GM12878 (cell line): ENCODE results near the gene SPIRE2. TPM values are rescaled to one million over a fixed set of nuclear protein-coding genes. Genes with fewer than 3 reads are reported as not detected.
A peak's percentile ranks its signal among the peaks of the same experiment; 100 is the strongest.

Source experiments
- BMI1 ChIP-seq: fragments of 450-650 bp; IDR thresholded peaks from 2 replicates; pipeline ENCODE4 v1.6.1; 2016; ENCODE audit warnings: mild to moderate bottlenecking, moderate library complexity, borderline replicate concordance
- CEBPZ ChIP-seq: fragments of 150-350 bp; IDR thresholded peaks from 2 replicates; pipeline ENCODE4 v1.6.1; 2016; ENCODE audit warnings: low read depth, low read length
- CHD1 ChIP-seq: IDR thresholded peaks from 2 replicates; pipeline ENCODE4 v1.6.1; 2012; ENCODE audit warnings: low read depth, low read length, improper control_type of control experiment
- EP300 ChIP-seq, 2 experiments: fragments of 150-350 bp in 1 of 2; IDR thresholded peaks; 2 replicates each; pipeline ENCODE4 v1.6.1; 2011 to 2012; ENCODE audit warnings: low read depth in 2 of 2, low read length in 2 of 2, borderline replicate concordance in 1 of 2, improper control_type of control experiment in 1 of 2, inconsistent platforms in 1 of 2; ENCODE audit not compliant: control insufficient read depth in 1 of 2
- IKZF2 ChIP-seq, 2 experiments: fragments of 450-650 bp; IDR thresholded peaks; 2 replicates each; pipeline ENCODE4 v1.6.1; 2017; ENCODE audit warnings: mild to moderate bottlenecking in 2 of 2, moderate library complexity in 2 of 2
- MTA2 ChIP-seq: fragments of 450-650 bp; IDR thresholded peaks from 2 replicates; pipeline ENCODE4 v1.6.1; 2016; ENCODE audit warnings: low read depth, mild to moderate bottlenecking, moderate library complexity
- MTA3 ChIP-seq: IDR thresholded peaks from 2 replicates; pipeline ENCODE4 v1.6.1; 2012; ENCODE audit warnings: low read length, inconsistent platforms, borderline replicate concordance
- NR2C1 ChIP-seq: fragments of 450-650 bp; IDR thresholded peaks from 2 replicates; pipeline ENCODE4 v1.6.1; 2017; ENCODE audit warnings: antibody characterized with exemption, mild to moderate bottlenecking, moderate library complexity
- PAX8 ChIP-seq: fragments of 450-650 bp; IDR thresholded peaks from 2 replicates; pipeline ENCODE4 v1.6.1; 2017; ENCODE audit warnings: mild to moderate bottlenecking, moderate library complexity
- POLR2A ChIP-seq: IDR thresholded peaks from 2 replicates; pipeline ENCODE4 v1.6.1; 2011; ENCODE audit warnings: low read depth, mild to moderate bottlenecking, low read length
- POLR2AphosphoS5 ChIP-seq: IDR thresholded peaks from 2 replicates; pipeline ENCODE4 v1.6.1; 2011; ENCODE audit warnings: mild to moderate bottlenecking, low read length, inconsistent platforms
- PRDM15 ChIP-seq: fragments of 450-650 bp; formaldehyde crosslinking; IDR thresholded peaks from 2 replicates; pipeline ENCODE4 v1.4.0; 2020; ENCODE audit warnings: mild to moderate bottlenecking, moderate library complexity
- RAD21 ChIP-seq: IDR thresholded peaks from 2 replicates; pipeline ENCODE4 v1.6.1; 2011; ENCODE audit warnings: mild to moderate bottlenecking, low read depth, low read length, moderate library complexity; ENCODE audit not compliant: insufficient read depth
- SIX5 ChIP-seq: IDR thresholded peaks from 2 replicates; pipeline ENCODE4 v1.6.1; 2011; ENCODE audit warnings: mild to moderate bottlenecking, low read depth, low read length, moderate library complexity; ENCODE audit not compliant: severe bottlenecking
- SREBF1 ChIP-seq: IDR thresholded peaks from 2 replicates; pipeline ENCODE4 v1.6.1; 2012; ENCODE audit warnings: mild to moderate bottlenecking, low read length
- STAT1 ChIP-seq: fragments of 450-650 bp; conservative IDR thresholded peaks from 2 replicates; pipeline ENCODE4 v1.6.1; 2014; ENCODE audit warnings: antibody characterized with exemption, mild to moderate bottlenecking
- STAT3 ChIP-seq: IDR thresholded peaks from 2 replicates; pipeline ENCODE4 v1.6.1; 2011; ENCODE audit warnings: low read depth, low read length, improper control_type of control experiment
- TAF1 ChIP-seq: IDR thresholded peaks from 2 replicates; pipeline ENCODE4 v1.6.1; 2011; ENCODE audit warnings: mild to moderate bottlenecking, low read depth, low read length, borderline replicate concordance
- TBL1XR1 ChIP-seq: IDR thresholded peaks from 2 replicates; pipeline ENCODE4 v1.6.1; 2012; ENCODE audit warnings: low read depth, low read length, improper control_type of control experiment
- polyA plus RNA-seq, 11 experiments: library from polyadenylated mRNA; depleted of rRNA in 4 of 11; unstranded in 6 of 11; stranded (reverse) in 5 of 11; fragments of >200 nt; fragmentation: Nextera tagmentation in 4 of 11; fragmentation: Illumina TruSeq in 1 of 11; extraction: Ambion mirVana in 4 of 11; extraction: Trizol in 1 of 11; gene quantifications; 1 replicate in 1 of 11; 2 replicates in 10 of 11; pipeline versions ENCODE4 v1.2.1 to v1.2.3, GENCODE V29; 2011 to 2016; ENCODE audit warnings: inconsistent platforms in 2 of 11, missing spikeins in 2 of 11, low read depth in 1 of 11
- total RNA-seq, 4 experiments: library from RNA; depleted of rRNA in 3 of 4; stranded (reverse); fragments of >200 nt in 3 of 4; fragmentation: Illumina TruSeq in 1 of 4; extraction: Trizol in 1 of 4; gene quantifications; 2 replicates each; pipeline versions ENCODE4 v1.2.1 to v1.2.3, GENCODE V29; 2013 to 2021
- TF ChIP-seq, protein P1 (sequence below): fragments of 450-650 bp; IDR thresholded peaks from 2 replicates; pipeline ENCODE4 v1.6.1; 2016; ENCODE audit warnings: mild to moderate bottlenecking

SPIRE2 gene
- total and polyA plus RNA-seq, 10 of the 15 experiments (the other 5 are each of a cell fraction or from before 2014, with no cell fraction given), result 0.03 to 0.64 (median 0.27) TPM; not detected in 1

- TF ChIP-seq STAT3, result no peak
- no peak for TF ChIP-seq PRDM15
- TF ChIP-seq SREBF1, result no peak
- peak; percentile 8; the same call in 1 of the 2 replicates for TF ChIP-seq POLR2A
- no peak for TF ChIP-seq RAD21
- TF ChIP-seq POLR2AphosphoS5, result no peak
- TF ChIP-seq IKZF2 (IDR thresholded peaks at IDR 0.05), result peak; percentile 65 to 67
- TF ChIP-seq STAT1, result no peak
- no peak for TF ChIP-seq BMI1
- peak; percentile 45 for TF ChIP-seq MTA2
- no peak for TF ChIP-seq SIX5
- no peak for TF ChIP-seq PAX8
- no peak for TF ChIP-seq TAF1
- TF ChIP-seq TBL1XR1, result 0 out of 2 replicates have a peak, but pooled peaks have one; percentile 10
- TF ChIP-seq CHD1, result no peak
- TF ChIP-seq NR2C1, result no peak
- TF ChIP-seq EP300 (IDR thresholded peaks at IDR 0.05; ENCODE audit: borderline replicate concordance in 1 of 2, control insufficient read depth in 1 of 2, low read depth in 2 of 2, low read length in 2 of 2), result peak in 1 of 2 experiments; percentile 38; a peak in 1 of 4 replicates
- TF ChIP-seq, protein P1, sequence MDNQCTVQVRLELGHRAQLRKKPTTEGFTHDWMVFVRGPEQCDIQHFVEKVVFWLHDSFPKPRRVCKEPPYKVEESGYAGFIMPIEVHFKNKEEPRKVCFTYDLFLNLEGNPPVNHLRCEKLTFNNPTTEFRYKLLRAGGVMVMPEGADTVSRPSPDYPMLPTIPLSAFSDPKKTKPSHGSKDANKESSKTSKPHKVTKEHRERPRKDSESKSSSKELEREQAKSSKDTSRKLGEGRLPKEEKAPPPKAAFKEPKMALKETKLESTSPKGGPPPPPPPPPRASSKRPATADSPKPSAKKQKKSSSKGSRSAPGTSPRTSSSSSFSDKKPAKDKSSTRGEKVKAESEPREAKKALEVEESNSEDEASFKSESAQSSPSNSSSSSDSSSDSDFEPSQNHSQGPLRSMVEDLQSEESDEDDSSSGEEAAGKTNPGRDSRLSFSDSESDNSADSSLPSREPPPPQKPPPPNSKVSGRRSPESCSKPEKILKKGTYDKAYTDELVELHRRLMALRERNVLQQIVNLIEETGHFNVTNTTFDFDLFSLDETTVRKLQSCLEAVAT, result no peak
- no peak for TF ChIP-seq MTA3
- no peak for TF ChIP-seq CEBPZ
Measured at GRCh38 chr16:89863741-89864526, 35.7 kb downstream of the SPIRE2 start (continued).
